Measurements from ENCODE around the gene C12orf75.
"Not testable (repeated sequence)": the region's sequence is repeated elsewhere in the genome, so short reads cannot be mapped to it uniquely, and the experiment has no call there.

C12orf75 gene

DNA sequence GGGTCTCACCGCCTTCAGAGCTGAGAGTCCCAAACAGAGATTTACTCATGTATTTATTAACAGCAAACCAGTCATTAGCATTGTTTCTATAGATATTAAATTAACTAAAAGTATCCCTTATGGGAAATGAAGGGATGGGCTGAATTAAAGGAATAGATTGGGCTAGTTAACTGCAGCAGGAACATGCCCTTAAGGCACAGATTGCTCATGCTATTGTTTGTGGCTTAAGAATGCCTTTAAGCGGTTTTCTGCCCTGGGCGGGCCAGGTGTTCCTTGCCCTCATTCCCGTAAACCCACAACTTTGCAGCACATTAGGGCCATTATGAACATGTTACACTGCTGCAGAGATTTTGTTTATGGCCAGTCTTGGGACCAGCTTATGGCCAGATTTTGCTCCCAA lies 21.7 kb upstream of the C12orf75 start:
- not testable (repeated sequence) for DNase-seq (ENCODE audit: extremely low spot score, insufficient read length, low read depth); FAIRE-seq

DNA sequence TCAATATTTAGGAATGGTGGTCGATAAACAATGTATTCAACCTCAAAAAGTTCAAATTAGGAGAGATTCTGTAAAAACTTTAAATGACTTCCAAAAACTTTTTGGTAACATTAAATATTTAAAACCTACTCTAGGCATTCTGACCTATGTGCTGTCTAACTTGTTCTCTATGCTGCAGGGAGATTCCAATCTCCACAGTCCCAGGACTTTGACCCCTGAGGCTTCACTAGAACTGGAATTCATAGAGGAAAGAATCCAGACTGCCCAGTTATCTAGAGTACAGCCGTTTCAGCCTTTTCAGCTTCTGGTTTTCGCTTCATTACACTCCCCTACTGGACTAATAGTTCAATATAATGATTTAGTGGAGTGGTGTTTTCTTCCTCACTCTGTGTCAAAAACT lies 21.1 kb upstream of the C12orf75 start:
- not testable (repeated sequence) for FAIRE-seq; DNase-seq (ENCODE audit: extremely low spot score, insufficient read length, low read depth)

DNA sequence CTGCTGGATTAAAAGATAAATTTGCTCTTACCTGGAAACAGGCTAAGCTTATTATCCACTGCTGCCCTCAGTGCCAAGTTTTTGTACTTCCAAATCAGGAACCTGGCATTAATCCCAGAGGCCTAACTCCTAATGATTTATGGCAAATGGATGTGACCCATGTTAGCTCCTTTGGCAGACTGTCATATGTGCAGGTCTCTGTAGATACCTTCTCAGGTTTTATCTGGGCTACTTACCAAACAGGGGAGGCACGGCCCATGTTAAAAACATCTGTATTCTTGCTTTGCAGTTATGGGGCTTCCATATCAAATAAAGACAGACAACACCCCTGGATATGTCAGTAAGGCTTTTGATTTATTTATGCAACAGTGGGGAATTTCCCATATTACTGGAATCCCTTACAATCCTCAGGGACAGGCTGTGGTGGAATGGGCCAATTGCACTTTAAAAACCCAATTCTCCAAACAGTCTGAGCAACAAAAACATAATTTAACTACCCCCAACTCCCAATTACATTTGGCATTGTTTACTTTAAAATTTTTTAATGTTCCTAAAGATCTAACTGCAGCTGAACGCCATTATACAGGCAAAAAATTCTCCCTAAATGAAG lies 19.9 kb upstream of the C12orf75 start:
- not testable (repeated sequence) for DNase-seq (ENCODE audit: extremely low spot score, insufficient read length, low read depth); FAIRE-seq

DNA sequence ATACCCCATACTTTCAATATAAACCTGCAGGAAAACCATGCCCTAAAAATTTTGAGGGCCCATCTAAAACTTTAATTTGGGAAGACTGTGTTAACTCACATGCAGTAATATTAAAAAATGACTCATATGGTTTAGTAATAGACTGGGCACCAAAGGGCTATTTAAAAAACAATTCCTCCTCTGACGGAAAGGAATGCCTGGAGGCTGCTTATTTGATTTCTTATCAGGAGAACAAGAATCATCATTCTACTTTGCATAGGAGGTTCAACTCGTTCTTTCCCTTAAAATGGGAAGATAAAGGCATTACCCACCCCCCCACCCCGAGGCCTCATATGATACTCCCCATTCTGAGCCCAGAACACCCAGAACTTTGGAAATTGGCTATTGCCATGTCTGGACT lies 18.6 kb upstream of the C12orf75 start:
- not testable (repeated sequence) for FAIRE-seq; DNase-seq (ENCODE audit: extremely low spot score, insufficient read length, low read depth)

DNA sequence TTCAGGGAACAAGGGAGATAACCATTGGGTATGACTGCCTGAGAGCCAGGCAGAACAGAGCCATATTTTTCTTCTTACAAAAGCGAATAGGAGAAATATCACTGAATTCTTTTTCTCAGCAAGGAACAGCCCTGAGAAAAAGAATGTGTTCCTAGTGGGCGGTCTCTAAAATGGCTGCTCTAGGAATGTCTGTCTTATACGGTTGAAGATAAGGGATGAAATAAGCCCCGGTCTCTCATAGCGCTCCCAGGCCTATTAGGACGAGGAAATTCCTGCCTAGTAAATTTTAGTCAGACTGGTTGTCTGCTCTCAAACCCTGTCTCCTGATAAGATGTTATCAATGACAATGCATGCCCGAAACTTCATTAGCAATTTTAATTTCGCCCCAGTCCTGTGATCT lies 16.7 kb upstream of the C12orf75 start:
- not testable (repeated sequence) for FAIRE-seq; DNase-seq (ENCODE audit: extremely low spot score, insufficient read length, low read depth)

DNA sequence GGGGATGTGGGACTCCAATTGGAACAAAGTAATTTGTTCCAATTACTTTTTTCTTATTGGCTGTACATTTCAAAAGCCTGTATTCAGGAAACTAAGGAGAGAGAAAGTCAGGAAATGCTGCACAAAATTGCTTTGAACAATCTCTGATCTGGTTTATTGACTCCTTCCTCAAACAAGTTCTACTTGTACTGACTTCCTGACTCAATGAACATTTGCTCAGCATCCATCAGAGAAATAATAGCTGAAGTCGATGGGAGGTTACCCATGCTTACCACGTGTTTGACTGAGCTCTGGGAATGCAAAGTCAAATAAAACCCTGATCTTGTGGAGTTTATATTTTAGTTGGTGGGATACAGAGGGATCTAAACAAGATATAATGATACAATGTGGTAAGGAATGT lies 15.4 kb upstream of the C12orf75 start:
- DNase-seq (ENCODE audit: extremely low spot score, insufficient read length, low read depth): no peak
- FAIRE-seq: no peak

DNA sequence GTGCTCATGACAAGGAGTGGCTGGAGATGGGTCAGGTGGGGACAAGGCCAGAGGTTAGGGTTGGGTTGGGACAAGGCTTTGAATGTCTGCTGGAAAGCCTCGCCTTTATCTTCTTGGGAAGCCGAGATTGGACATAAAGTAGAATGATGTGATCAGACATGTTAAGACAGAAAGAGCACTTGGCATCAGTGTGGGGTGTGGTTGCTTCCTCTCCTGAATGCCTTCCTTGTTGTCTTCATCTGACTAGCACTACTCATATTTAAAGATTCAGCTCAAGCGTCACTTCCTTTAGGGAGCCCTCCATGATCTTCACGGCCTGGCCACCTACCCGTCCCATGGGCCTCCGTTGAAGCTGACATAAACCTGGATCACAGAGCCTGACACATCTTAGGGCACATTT lies 14.8 kb upstream of the C12orf75 start:
- no peak for DNase-seq (ENCODE audit: extremely low spot score, insufficient read length, low read depth)
- FAIRE-seq: no peak

DNA sequence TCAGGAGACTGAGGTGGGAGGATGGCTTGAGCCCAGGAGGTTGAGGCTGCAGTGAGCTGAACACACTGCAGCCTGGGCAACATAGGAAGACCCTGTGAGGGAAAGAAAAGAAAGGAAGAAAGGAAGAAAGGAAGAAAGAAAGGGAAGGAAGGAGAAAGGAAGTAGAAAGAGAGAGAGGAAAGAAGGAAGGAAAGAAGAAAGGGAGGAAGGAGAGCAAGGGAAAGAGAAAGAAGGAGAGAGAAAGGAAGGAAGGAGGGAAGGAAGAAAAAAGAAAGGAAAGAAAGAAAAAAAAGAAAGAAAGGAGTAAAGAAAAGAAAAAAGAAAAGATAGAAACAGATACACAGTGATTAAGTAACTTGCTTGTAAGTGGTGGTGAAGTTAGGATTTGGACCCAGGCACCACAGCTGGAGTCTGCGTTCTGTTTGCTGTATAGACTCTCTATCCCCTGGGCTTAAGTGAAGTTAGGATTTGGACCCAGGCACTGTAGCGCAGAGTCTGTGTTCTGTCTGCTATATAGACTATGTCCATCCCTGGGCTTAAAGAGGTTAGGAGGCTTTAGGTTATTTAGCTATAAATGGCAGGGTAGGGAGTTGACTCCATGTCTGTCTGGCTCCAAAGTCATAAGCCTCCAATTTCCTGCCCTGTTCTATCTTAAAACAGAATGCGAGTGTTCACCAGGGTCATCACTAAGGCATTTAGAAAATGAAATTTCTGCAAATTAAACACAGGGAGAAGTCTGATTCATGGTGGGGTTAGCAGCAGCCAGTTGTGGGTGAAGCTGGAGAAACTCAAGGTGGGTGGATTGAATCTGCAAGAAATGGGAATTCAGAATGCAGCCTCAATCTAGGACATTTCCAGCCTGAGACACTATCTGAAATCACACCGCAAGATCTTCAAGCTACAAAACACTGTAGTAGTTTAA lies 13.3 kb upstream of the C12orf75 start:
- FAIRE-seq (no peak), DNase-seq (ENCODE audit: extremely low spot score, insufficient read length, low read depth) (no peak)

DNA sequence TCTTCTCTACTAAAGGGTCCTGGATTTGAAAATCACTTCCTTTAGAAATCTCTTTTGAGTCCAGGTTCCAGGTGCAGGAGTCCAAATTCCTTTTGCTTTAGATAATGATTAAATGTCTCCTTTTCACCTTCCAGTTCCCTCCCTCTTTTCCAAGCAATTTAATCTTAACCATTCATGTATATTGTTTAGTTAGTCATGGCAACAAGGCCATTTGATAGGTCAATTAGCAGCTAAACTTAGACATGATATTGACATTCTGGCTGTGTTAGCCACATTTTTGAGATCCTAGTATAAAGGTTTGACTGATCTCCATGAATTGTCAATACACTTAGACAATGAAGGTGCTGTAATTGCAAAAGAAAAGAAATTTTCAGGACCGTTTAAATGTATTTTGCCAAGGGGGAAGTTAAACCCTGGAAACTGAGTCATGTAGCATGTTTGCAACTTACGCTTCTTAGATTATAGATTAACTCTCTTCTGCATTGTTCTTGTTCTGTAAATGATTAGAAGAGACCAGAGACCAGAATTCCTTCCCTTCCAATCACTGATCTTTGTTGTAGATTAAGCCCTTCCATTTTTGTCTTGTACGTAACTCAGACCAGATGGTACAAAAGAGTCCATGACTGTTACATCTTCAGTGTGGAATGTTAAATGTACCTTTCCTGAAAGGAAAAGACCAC lies 12.4 kb upstream of the C12orf75 start:
- FAIRE-seq: no peak

DNA sequence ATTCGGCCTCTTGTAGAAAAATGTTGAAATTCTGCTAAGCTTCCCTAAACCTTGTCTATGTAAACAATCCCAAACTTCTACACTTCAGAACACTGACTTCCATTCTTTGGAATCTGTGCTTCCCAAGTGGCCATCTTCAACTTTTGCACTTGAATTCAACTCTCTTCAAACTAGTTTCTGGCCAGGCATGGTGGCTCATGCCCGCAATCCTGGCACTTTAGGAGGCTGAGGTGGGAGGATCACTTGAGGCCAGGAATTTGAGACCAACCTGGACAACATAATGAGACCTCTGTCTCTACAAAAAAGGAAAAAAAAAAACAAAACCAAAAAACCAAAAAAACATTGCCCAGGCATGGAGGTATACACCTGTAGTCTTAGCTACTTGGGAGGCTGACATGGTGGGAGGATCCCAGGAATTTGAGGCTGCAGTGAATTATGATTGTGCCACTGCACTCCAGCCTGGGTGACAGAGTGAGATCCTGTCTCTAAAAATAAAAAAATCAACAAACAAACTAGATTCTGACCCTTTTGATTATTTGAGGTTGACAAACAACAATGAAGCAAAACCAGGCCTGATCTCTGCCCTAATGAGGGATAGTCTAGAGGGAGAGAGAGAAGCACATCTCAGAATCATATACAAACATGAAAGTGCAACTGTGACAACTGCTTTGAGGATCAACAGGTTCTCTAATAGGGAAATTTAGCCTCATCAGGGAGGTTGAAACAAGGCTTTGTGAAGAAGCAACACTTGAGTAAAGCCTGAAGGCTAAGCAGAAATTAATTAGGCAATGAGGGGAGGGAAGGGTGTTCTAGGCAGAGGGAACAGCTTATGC lies 11.6 kb upstream of the C12orf75 start:
- DNase-seq (ENCODE audit: extremely low spot score, insufficient read length, low read depth) (no peak), FAIRE-seq (no peak)

More for the DNA sequence above, 12.4 kb upstream of the C12orf75 start:
- no peak for DNase-seq (ENCODE audit: extremely low spot score, insufficient read length, low read depth)

DNA sequence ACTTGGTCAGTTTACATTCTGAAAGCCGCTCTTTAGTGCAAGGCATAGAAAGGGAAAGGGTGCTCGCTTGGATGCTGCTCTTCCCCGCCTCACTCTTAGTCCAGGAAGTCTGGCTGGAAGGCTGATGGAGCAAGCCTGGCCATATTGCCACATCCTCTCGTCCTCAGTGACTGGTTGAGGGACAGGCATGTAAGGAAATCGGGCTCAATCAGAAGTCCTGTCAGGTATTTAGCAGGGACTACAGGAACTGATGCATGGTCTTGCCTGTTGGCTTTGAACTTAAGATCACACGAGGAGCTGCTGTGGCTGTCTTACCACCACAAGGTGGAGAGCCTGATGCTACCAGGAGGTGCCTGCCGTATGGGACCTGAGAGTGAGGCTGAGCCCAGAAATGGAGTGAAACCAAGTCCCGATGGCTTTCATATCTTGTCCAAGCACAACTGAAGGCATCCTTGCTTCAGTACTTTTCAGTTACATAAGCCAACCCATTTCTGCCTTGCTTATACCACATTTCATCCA lies 10.7 kb upstream of the C12orf75 start:
- FAIRE-seq: no peak
- DNase-seq (ENCODE audit: extremely low spot score, insufficient read length, low read depth): no peak

DNA sequence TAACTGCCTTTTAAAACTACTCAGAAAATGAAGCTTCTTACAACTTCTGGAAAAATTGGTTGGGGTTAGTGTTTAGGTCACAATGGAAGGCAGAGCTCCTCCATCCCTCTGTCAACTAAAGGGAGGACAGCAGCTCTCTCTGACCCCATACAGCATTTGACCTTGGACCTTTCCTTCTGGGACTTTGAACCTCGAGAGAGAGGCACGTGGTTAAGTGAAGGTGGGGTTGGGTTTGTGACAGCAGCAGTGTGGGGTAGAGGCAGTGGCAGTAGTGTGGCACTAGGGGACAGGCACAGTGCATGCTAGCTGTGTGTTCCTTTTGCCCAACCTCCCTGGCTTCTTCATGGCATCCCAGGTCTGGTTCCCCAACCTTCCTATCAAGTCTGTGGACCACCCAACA lies 9.4 kb upstream of the C12orf75 start:
- no peak for DNase-seq (ENCODE audit: extremely low spot score, insufficient read length, low read depth)
- no peak for FAIRE-seq

DNA sequence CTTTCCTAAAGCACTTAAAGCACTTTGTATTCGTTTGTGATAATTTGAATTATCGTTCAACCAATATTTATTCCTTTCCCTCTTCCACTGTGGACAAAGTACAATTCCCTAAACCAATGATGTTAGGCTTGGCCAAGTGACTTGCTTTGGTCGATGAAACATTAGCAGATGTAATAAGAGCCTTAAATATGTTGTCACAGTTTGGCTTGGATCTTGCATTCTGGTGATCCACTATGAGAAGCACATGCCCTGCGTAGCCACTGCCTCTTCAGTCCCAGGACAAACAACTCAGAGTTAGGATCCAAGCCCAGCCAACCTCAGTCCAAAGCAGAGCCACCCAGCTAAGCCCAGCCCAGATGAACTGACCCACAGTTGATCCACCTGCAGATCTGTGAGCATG lies 8.4 kb upstream of the C12orf75 start:
- DNase-seq (ENCODE audit: extremely low spot score, insufficient read length, low read depth): no peak
- FAIRE-seq: no peak

DNA sequence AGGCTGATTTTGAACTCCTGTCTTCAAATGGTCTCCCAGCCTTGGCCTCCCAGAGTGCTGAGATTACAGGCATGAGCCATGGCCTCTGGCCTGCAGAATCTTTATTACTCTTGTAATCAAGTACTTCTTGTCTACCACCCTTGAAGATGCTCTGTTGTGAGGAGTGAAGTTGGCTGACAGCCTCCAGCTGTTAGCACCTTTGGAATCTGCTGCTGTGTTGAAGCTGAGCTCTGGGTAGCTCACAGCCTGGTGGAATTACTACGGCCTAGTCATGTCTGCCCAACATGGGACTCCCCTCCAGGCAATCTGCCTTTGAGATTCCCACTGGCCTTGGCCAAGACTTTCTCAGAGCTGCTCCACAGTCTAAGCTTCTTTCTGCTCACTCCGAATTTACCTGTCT lies 5.8 kb upstream of the C12orf75 start:
- FAIRE-seq: no peak
- DNase-seq (ENCODE audit: extremely low spot score, insufficient read length, low read depth): no peak

DNA sequence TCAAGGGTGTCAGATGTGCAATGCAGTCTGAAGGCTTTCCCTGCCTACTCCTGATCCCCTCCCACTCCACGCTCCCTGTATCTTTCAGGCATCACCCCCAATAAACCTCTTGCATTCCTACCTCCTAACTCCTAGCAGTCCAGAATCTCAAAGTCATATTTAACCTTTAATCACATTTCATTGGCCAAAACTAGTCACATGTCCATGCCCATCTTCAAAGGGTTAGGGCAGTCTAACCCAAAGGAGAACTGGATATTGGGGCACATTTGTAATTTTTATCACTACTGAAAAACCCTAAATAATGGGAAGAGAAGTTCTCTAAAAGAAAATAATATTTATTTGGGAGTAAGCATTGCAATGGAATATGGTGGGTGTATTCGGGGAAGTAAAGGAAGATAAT lies 5.4 kb upstream of the C12orf75 start:
- DNase-seq (ENCODE audit: extremely low spot score, insufficient read length, low read depth) (no peak), FAIRE-seq (no peak)

DNA sequence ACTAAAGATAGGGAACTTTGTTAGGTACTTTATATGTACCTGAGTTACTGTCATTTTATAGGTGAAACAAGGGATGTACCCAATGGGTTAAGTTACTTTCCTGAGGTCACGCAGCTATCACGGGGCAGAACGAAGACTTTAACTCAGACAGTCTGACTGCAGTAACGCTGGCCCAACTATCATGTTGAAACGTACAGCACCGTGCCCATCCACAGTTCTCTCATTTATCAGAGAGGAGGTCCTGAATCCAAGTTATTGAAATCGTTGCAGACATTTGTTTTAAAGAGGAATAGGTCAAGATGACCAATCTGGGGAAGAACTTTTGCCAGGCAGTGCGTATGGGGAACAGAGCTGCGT lies 587 bp upstream of the C12orf75 start:
- DNase-seq (ENCODE audit: extremely low spot score, insufficient read length, low read depth) (no peak), FAIRE-seq (no peak)

DNA sequence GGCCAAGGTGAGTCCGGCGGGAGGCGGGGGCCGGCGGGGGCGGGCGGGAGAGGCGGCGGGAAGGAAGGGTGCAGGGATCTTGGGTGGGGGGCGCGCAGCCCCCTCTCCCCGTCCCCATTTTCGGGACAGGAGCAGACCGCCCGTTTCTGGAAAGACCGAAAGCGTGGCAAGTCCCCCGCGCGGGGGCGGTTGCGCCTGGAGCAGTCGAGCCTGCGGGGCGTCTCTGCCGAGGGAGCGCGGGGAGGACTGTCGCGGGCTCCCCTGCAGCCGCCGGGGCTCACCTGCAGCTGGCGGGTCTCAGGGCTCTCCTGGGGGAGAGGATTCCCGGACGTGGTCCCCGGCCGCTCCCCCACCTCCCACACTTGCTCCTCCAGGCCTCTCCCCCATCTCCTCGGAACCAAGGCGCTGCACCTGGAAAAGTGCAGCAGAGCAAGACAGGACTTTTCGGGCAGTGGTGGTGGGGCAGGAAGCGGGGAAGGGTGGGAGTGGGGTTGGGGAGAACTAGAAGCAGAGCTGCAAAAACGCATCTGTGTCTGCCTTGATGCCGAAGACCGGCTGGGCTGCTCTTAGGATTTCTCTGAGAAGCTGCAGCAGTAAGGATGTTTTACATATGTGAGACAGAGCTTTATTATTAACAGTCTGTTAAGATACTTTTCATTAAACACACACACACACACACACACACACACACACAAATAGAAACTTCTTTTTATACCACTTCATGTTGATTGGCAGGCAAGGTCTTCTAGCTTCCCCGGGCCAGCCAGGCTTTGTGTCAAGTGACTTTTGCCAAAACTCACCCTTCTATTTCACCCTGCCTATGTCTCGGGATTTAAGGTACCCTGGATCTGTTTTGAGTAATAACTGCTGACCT lies 677 bp downstream of the C12orf75 start:
- DNase-seq (ENCODE audit: extremely low spot score, insufficient read length, low read depth) (no peak), FAIRE-seq (peak; percentile 62)

DNA sequence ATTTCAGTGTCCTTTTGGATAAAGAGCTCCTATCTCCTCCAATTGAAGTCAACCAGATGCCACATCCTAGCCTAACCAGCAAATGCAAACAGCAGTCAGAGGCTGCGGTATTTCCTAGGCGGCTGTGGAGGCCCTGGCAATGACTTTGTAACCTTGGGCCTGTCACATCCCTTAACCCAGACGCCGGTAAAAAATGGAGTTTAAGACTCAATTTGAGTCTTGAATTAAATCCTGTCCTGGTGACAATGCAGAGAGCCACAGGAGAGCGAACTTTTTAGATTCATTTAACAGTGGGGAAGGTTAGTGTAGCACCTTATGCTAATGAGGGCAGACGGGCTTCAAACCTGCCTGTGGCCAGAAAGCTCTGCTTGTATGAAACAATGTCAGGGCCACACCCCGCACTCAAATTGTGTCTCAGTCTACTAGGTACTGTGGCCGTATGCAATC lies 1.3 kb downstream of the C12orf75 start:
- no peak for DNase-seq (ENCODE audit: extremely low spot score, insufficient read length, low read depth)
- FAIRE-seq: peak; percentile 15

DNA sequence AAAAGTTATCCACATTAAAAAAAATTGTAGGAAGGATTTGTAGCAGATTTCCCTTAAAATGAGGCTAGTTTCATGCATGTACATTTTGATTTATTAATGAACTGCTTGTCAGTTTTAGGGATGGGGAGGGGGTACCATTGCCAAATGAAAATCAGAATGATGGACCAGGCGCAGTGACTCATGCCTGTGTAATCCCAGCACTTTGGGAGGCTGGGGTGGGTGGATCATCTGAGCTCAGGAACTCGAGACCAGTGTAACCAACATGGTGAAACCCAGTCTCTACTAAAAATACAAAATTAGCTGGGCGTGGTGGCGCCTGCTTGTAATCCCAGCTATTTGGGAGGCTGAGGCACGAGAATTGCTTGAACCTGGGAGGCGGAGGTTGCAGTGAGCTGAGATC lies 1.8 kb downstream of the C12orf75 start:
- FAIRE-seq; DNase-seq (ENCODE audit: extremely low spot score, insufficient read length, low read depth): not testable (repeated sequence)
